H7 (cell line): ENCODE measurements around the gene FKBP6. TPM values are rescaled to one million over a fixed set of nuclear protein-coding genes. Genes with fewer than 3 reads are reported as not detected.

Experiments used
- total RNA-seq: library from RNA; depleted of rRNA; stranded (reverse); fragments of >200 nt; shearing (Covaris generic); gene quantifications from 2 replicates; pipeline ENCODE4 v1.2.3, GENCODE V29; 2014; rRNA removed

FKBP6 gene
- total RNA-seq, 1 experiment from 2014 or later = 0.10 TPM

Other genes with a start within 250 kb of the FKBP6 start
- gene SPDYE9, start 242.1 kb upstream of the FKBP6 start, total RNA-seq = not detected in 2 replicates
- 69.1 and 90.9 TPM in 2 replicates for gene NSUN5, start 19.3 kb upstream of the FKBP6 start, total RNA-seq
- 0.11 TPM in 1 of 2 replicates, not detected in the other for gene TRIM50, start 79 bp upstream of the FKBP6 start, total RNA-seq
- gene FZD9, start 105.6 kb downstream of the FKBP6 start, total RNA-seq = 4.1 and 6.1 TPM in 2 replicates
- gene BAZ1B, start 194.1 kb downstream of the FKBP6 start, total RNA-seq = 44.6 and 57.9 TPM in 2 replicates
- 18.7 and 23.3 TPM in 2 replicates for gene BCL7B, start 229.5 kb downstream of the FKBP6 start, total RNA-seq